ENCODE measurements around the gene RND3.

RND3 gene

GRCh38 chr2:150526827-150527226 is 39.4 kb upstream of the RND3 start:
- H3K27ac ChIP-seq (replicated peaks) = no peak overlapping the region
- H3K4me3 ChIP-seq (replicated peaks; ENCODE audit: insufficient read depth, low read length) = no peak overlapping the region
- TF ChIP-seq POLR2AphosphoS5 (IDR thresholded peaks at IDR 0.05; ENCODE audit: low read depth) (no peak), SPI1 (IDR thresholded peaks at IDR 0.05; ENCODE audit: borderline replicate concordance, low read depth) (no peak)
- no peaks in the 10 kb centered on the region for H3K27me3 ChIP-seq (ENCODE audit: insufficient read depth, poor library complexity, severe bottlenecking)
- DNase-seq (ENCODE audit: low read depth in 1 of 2, low spot score in 1 of 2) = no peak

DNA sequence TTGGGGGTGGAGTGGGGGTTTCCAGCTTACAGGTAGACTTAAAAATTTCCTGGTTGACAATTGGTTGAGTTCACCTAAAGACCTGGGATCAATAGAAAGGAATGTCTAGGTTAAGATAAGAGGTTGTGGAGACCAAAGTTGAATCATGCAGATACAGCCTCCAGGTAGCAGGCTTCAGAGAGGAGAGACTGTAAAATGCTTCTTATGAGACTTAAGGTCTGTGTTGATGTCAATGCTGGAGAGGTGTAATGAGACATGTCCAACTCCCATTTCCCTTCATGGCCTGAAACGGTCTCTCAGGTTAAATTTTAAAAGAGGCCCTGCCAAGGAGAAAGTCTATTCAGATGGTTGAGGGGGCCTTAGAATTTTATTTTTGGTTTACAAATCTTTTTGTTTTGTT is 38.5 kb upstream of the RND3 start:
- H3K27me3 ChIP-seq (ENCODE audit: insufficient read depth, poor library complexity, severe bottlenecking) = no peaks in the 10 kb centered on the region
- TF ChIP-seq SPI1 (IDR thresholded peaks at IDR 0.05; ENCODE audit: borderline replicate concordance, low read depth) (no peak), REST (IDR thresholded peaks at IDR 0.05; ENCODE audit: insufficient replicate concordance, low read depth) (no peak), GABPA (IDR thresholded peaks at IDR 0.05; ENCODE audit: low read depth) (no peak), POLR2AphosphoS5 (IDR thresholded peaks at IDR 0.05; ENCODE audit: low read depth) (no peak), CTCF (IDR thresholded peaks at IDR 0.05; ENCODE audit: insufficient read depth, low read length) (no peak)
- no peak for DNase-seq (ENCODE audit: low read depth in 1 of 2, low spot score in 1 of 2)
- H3K4me3 ChIP-seq (replicated peaks; ENCODE audit: insufficient read depth, low read length) = no peak overlapping the region
- no peak overlapping the region for H3K27ac ChIP-seq (replicated peaks)

DNA sequence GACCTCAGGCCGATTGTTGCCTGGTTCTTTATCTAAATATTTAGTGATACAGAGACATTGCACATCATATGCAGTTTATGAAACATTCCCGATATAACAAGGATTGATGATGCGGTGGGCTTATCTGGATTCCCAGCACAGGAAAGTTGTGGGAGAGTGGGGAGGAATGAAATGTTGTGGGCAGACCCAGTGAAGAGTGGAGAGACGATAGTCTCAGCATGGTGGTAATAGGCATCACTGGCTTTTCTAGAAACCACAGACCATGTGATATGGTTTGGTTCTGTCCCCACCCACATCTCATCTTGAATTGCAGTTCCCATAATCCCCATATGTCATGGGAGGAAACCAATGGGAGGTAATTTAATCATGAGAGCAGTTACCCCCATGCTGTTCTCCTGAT is 34.8 kb upstream of the RND3 start:
- Histone ChIP-seq H3K4me3 (replicated peaks; ENCODE audit: insufficient read depth, low read length) (no peak overlapping the region), H3K27me3 (ENCODE audit: insufficient read depth, poor library complexity, severe bottlenecking) (no peaks in the 10 kb centered on the region), H3K27ac (replicated peaks) (no peak overlapping the region)
- no peak for DNase-seq (ENCODE audit: low read depth in 1 of 2, low spot score in 1 of 2)
- TF ChIP-seq GABPA (IDR thresholded peaks at IDR 0.05; ENCODE audit: low read depth) (no peak), CTCF (IDR thresholded peaks at IDR 0.05; ENCODE audit: insufficient read depth, low read length) (no peak), REST (IDR thresholded peaks at IDR 0.05; ENCODE audit: insufficient replicate concordance, low read depth) (no peak), SPI1 (IDR thresholded peaks at IDR 0.05; ENCODE audit: borderline replicate concordance, low read depth) (no peak)

DNA sequence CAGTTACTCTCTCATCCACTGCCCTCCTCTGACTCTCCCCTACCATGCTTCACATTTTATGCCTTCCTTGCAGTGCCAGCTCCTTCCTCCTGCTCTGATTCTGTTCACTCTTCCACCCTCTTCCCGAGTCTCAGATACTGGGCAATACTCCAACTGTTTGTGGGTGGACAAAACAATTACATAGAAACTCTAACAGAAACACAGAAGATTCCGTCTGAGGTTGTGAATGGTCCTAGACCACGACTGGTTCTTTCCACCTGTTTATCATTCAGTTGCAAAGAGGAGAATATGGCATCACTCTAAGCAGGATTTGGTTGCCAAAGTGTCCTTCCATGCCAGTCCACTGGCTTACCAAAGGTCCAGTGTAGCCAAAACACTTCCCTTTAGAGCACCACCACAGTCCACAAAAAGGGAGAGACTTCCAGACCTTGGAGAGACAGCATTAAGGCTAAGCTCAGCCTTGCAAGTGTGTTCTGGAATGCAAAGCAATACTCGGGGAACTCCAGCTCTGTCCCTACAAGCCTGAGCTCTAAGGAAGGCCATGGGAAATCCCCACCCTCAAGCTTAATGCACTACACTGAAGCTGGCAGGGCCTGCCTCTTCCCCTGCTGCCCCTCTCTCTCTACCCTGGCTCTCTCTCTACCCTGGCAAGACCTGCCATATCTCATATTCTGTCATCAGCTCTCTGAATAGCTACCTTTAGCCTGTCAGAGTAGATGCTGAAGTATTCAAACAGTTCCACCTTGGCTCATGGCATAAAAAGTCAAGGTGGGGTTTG is 33.6 kb upstream of the RND3 start:
- Histone ChIP-seq H3K27ac (replicated peaks) (no peak overlapping the region), H3K4me3 (replicated peaks; ENCODE audit: insufficient read depth, low read length) (no peak overlapping the region), H3K27me3 (ENCODE audit: insufficient read depth, poor library complexity, severe bottlenecking) (no peaks in the 10 kb centered on the region)
- no peak for TF ChIP-seq SPI1 (IDR thresholded peaks at IDR 0.05; ENCODE audit: borderline replicate concordance, low read depth)
- no peak for TF ChIP-seq REST (IDR thresholded peaks at IDR 0.05; ENCODE audit: insufficient replicate concordance, low read depth)
- no peak for TF ChIP-seq POLR2AphosphoS5 (IDR thresholded peaks at IDR 0.05; ENCODE audit: low read depth)
- no peak for TF ChIP-seq GABPA (IDR thresholded peaks at IDR 0.05; ENCODE audit: low read depth)
- no peak for TF ChIP-seq CTCF (IDR thresholded peaks at IDR 0.05; ENCODE audit: insufficient read depth, low read length)
- no peak for DNase-seq (ENCODE audit: low read depth in 1 of 2, low spot score in 1 of 2)
